B cell (primary cell): ENCODE results near the gene TLL2.

Experiments used
- EZH2 ChIP-seq: IDR thresholded peaks from 2 replicates; pipeline ENCODE4 v1.6.1; 2012; ENCODE audit warnings: borderline replicate concordance, low read depth, mild to moderate bottlenecking, moderate library complexity, low read length; ENCODE audit not compliant: insufficient read depth, poor library complexity, severe bottlenecking
- TF ChIP-seq, protein P1 (sequence below): fragments of 200-600 bp; IDR thresholded peaks from one replicate; pipeline ENCODE4 v1.8.0; 2022; ENCODE audit warnings: antibody characterized with exemption, mild to moderate bottlenecking

DNA sequence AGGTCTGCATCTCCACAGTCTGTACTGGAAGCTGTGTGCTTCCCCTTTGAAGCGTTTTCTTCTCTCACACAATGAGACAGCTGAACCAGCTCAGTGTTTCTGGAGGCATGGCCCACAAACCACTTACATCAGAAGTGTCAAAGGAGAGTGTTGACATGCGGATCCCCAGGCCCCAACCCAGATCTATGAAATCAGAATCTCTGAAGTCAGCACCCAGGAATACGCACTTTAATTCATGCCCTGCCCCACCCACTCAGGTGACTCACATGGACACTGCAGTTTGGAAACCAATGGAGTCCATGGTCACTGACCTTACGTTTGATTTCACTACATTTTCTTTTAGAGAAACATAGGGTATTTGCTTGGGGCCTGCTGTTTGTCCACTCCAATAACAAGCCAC is 19.0 kb downstream of the TLL2 start:
- TF ChIP-seq, protein P1, sequence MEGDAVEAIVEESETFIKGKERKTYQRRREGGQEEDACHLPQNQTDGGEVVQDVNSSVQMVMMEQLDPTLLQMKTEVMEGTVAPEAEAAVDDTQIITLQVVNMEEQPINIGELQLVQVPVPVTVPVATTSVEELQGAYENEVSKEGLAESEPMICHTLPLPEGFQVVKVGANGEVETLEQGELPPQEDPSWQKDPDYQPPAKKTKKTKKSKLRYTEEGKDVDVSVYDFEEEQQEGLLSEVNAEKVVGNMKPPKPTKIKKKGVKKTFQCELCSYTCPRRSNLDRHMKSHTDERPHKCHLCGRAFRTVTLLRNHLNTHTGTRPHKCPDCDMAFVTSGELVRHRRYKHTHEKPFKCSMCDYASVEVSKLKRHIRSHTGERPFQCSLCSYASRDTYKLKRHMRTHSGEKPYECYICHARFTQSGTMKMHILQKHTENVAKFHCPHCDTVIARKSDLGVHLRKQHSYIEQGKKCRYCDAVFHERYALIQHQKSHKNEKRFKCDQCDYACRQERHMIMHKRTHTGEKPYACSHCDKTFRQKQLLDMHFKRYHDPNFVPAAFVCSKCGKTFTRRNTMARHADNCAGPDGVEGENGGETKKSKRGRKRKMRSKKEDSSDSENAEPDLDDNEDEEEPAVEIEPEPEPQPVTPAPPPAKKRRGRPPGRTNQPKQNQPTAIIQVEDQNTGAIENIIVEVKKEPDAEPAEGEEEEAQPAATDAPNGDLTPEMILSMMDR: no peak
- TF ChIP-seq EZH2: no peak
